ENCODE data around the gene MRO.
"Not testable (repeated sequence)": the region's sequence is repeated elsewhere in the genome, so short reads cannot be mapped to it uniquely, and the experiment has no call there.

Gene MRO

DNA sequence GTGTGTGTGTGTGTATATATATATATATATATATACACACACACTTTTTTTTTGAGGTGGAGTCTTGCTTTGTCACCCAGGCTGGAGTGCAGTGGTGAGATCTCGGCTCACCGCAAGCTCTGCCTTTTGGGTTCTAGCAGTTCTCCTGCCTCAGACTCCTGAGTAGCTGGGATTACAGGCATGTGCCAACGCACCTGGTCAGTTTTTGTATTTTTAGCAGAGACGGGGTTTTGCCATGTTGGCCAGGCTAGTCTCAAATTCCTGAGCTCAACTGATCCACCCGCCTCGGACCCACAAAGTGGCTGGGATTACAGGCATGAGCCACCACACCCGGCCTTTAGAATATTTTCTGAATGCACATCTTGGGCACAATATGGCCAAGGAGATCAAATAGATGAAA, 13.7 kb upstream of the MRO start:
- DNase-seq (ENCODE audit: low spot score): not testable (repeated sequence)

DNA sequence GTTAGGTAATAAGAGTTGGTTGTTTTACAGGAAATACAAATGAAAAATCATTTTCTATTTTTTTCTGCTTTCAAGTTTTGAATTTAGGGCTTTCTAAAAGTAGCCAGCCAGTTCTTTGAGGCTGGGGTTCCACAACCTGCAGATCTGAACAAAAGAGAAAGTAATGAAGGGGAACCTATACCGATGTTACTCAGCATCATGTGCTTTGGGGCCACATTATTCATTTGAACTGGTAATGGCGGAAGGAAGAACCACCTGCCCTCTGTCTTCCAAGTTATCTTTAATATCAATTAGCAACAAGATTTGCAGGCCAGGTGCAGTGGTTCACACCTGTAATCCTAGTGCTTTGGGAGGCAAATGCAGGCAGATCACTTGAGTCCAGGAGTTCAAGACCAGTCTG, 12.9 kb upstream of the MRO start:
- DNase-seq (ENCODE audit: low spot score): no peak

DNA sequence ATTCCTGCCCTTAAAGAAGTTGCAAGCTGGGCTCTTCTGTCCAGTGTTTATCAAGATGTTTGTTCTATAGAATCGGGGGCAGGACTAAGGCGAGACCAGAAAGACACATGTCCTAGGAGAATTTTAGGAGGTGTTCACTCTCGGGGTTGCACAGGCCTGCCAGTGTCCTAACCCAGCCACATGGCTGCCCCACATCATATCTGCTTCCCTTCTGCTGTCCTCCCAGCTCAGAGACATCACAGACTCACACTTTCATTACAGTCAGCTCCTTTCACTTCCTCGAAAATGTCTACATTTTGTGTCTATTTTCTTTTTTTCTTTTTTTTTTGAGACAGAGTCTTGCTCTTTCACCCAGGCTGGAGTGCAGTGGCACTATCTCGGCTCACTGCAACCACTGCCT, 10.7 kb upstream of the MRO start:
- DNase-seq (ENCODE audit: low spot score): no peak

DNA sequence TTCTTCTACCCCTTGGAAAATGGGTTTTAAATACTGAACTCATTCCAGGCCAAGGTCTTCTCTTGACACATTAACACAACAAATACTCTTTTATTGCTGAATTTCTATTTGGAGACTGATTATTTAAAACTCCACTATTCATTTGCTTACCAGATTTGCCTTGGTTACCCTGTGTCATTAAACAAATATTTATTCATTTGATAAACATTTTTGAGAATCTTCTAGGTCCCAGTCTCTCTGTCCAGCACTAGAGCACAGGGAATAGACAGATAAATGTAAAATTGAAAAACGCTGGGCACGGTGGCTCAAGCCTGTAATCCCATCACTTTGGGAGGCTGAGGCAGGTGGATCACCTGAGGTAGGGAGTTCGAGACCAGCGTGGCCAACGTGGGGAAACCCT, 9.8 kb upstream of the MRO start:
- DNase-seq (ENCODE audit: low spot score): no peak

DNA sequence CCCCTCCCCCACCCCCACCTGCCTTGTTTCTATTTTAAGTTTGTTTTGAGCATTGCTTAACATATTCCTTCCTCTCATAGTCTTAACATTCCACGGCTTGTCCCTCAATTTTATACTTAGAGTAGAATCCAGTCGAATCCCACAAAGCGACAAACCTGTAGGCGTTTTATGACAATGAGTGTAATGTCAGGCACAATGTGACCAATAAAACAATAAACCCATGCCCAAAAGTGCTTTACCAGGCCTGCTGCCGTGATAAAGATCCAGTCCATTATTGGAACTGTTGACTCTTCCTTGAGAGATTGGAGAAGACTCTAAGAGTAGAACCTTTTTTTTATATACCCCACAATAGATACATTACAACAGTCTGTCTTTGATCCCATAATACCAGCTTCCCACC, 6.2 kb upstream of the MRO start:
- no peak for DNase-seq (ENCODE audit: low spot score)

DNA sequence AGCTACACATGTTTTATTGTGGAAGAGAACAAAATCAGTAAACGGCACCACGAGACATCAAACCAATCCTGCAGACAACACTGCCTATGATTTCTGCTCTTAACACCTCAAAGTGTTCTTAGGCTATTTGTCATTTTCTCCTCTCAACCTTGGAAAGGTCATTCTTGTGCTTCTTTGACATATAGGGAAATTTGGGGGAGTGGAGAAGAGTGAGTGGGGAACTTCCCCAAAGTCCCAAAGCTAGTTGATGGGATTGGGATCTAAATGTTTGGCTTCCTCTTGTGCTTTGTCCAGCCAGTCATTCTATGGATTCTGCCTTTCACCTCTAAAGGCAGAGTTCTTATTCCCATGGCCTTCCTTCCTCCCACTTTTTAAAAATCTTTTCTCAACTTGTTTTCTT, 5.8 kb upstream of the MRO start:
- no peak for DNase-seq (ENCODE audit: low spot score)

DNA sequence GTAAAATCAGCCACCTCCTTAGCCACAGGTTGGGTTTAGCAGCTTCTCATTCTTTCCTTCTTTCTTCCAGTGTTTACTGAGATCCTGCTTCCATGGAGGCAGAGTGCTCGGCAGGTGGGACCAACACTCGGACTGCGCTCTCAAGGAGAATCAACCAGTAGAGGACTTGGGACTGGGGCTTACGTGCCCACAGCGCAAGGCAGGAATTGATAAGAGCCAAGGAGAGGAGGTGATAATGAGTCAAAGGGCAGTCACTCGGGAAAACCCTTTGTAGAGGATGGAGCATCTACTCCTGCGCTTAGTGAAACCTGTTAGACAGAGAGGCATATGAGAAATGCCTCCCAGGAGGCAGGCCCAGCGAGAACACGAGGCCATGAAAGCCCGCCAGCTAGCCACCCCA, 2.9 kb upstream of the MRO start:
- DNase-seq (ENCODE audit: low spot score): no peak

DNA sequence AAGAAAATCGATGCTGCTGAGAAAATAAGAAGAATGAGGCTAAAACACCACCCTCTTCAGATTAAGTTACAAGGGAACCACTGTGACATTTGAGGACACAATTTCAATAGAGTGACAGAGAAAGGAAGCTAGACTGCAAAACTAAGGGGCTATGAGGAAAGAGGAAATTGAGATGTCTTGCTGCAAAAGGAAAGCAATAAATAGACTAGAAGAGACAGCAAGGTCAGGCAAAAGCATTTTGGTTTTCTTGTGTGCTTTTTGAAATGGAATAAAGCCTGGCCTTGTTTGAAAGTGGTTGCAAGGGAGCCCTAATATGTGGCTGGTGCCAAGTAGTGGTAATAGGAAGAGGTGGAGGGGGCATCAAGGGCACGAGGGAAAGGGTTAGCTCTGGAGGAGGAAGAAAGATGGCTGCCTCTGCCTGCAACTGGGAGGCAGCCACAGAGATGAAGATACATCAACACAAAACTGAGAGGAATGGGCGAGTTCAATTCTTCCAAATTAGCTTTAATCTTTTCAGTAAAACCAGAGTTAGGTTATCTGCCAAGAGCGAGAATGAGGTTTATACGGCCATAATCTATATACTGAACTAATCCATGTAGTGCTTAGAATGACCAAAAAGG, 1.2 kb upstream of the MRO start:
- no peak for DNase-seq (ENCODE audit: low spot score)

DNA sequence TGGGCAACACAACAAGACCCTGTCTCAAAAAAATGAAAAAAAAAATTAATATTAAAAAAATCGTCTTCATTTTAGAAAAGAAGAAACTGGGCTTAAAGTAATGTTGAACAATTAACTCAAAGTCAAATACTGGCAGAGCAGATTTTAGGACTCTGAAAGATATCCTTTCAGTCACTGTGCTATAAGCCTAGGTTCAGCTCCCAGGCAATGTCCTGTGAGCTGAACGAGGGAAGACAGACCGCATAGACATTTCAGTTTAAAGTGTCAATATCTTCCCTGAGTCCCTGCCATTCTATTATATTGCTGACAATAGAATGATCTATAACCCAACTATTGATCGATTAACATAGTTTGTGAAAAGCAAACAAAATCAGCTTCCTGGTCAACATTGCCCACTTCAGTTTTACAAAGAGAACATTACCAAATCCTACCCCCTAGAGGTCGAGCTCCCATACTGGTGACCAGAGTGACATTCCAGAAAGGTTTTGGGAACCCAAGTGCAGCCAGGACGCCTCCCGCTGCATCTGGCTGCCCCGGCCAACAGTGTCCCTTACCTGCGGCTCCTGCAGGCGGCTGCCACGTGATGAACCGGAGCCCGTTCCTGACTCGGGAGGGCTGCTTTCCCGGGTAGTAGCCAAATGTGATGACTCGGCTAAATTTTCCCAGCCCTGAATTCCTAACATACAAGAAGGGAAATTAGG, 639 bp downstream of the MRO start:
- DNase-seq (ENCODE audit: low spot score): peak; percentile 57

DNA sequence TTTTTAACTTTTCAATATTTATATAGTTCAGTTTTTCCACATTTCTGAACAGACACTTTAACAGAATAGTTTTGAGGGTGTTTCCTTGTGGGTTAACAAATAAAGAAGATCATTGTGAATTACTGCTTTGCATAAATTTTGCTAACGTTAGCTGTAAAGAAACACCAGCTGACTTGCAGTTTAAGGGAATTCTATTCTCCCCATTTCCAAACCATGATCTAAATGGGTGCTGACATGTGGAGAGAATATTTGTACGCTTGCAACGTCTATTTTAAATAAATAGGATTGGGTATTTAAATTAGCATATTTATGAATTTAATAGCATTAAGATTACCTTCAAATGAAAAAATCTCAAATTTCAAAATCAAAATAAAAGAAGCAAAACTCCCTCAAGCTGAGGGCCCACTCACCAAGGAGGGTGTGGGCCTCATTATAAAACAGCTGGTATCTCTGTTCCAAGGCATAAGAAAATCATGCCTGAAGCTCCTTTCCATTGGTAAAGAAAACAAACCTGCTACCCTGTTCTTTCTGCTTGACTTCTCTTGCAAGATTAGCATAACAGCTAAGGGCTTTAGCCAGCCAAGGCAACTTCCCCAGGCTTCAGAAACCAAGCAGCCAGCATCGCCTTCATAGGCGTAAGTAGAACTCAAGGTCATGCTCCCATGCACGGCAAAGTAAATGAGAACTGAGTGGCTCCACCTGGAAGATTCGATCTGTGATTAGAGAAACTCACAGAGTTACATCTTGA, 3.2 kb downstream of the MRO start:
- DNase-seq (ENCODE audit: low spot score): peak; percentile 73

DNA sequence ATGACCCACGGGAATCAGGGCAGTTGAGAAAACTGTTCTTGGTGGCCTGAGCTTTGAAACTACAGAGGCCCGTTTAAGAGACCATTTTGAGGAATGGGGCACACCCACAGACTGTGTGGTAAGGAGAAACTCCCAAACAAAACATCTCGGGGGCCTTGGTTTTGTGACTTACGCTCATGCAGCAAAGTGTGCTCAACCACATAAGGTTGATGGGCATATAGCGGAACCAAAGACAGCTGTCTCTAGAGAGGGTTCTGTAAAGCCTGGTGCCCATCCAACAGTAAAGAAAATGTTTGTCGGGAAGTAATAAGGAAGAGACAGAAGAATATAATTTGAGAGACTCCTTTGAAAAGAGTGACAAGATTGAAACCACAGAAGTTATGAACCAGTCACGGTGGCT, 5.4 kb downstream of the MRO start:
- no peak for DNase-seq (ENCODE audit: low spot score)

DNA sequence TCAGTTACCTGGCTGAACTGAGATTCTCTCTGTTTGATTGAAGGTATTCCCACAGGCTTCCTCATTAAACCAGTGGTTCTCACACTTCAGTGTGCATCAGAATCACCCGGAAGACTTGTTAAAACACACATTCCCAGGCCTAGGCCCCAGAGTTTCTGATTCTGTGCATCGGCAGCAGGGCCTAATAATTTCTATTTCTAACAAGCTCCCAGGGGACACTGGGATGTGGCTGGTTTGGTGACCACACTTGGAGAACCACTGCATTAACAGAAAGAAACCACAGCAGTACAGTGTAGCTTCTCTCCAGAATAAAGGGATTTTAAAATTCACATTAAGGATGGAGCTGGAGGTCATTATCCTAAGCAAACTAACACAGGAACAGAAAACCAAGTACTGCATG, 6.5 kb downstream of the MRO start:
- DNase-seq (ENCODE audit: low spot score): no peak

DNA sequence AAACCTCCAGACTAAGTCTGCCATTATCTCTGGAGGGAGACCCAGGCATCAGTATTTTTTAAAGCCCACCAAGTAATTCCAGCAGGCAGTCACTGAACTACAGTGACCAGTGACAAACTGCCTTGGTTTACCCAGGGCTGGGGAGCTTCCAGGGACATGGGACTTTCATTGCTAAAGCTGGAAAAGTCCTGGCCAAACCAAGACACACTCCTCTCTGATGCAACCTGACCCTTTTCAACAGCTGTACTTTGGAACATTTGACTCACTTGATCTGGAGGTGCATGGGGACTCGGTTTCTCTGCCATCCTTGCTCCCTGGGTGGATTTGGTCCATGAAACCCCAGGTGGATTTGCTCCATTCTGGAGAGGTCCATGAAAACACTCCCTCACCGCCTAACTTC, 7.0 kb downstream of the MRO start:
- no peak for DNase-seq (ENCODE audit: low spot score)

DNA sequence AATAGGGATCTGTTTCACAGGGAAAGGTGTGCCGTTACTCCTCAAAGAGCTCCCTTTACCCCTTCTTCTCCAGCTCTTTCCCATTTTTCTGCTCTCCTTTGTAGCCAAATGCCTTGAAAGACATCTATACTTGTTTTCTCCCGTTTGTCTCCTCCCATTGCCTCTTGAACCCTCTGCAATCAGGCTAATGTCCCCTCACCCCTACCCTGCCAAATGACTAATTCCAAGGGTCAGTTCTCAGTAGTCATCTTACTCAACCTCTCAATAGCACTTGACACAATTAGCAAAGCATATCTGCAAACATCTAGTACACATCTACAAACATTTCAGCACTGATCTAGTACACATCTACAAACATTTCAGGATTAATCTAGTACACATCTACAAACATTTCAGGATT, 12.6 kb downstream of the MRO start:
- no peak for DNase-seq (ENCODE audit: low spot score)

DNA sequence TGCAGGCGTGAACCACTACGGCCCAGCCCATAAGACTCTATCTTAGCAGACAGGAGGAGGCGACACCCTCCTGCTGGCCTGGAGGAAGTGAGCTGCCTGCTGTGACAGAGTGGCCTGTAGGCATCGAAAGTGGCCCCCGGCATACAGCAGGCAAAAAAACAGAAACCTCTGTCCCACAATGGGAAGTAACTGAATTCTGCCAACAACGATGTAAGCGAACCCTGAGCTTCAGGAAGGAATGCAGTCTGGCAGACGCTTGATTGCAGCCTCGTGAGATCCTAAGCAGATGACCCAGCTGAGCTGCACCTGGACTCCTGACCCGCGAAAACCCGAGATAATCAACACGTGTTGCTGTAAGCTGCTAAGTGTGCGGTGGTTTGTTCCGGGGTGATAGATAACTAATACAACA, 13.6 kb downstream of the MRO start:
- DNase-seq (ENCODE audit: low spot score): no peak

DNA sequence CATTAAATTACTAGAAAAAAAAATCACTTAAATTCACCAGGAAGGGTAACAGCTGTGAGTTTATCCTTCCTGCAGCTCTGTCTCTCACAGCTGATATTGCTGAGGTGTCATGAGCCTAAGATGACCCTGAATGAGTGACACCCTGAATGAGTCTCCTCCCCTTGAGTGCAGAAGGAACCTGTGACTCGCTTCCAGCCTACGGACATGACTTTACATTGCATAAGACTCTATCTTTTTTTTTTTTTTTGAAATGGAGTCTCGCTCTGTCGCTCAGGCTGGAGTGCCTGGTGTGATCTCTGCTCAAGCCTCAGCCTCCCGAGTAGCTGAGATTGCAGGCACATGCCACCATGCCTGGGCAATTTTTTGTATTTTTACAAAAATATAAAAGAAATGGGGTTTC, 14.1 kb downstream of the MRO start:
- DNase-seq (ENCODE audit: low spot score): peak; percentile 81

DNA sequence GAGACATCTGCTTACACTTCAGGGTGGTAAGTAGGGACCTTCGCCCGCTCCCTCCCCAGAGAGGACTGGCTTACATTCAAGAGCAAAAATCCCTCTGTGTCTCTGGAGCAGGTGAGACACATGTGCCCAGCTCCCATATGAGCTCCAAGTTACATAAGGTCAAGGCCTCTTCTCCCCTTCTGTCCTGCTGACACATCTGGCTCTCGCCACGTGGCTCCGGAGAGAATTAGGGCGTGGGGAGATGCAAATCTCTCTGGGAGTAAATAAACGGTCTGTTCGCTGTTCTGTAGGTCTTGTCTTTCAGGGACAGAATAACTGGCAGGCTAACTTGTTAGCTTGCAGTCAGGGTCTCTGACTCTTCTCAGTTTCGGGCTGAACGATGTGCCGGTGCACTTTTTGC, 16.2 kb downstream of the MRO start:
- DNase-seq (ENCODE audit: low spot score): no peak

DNA sequence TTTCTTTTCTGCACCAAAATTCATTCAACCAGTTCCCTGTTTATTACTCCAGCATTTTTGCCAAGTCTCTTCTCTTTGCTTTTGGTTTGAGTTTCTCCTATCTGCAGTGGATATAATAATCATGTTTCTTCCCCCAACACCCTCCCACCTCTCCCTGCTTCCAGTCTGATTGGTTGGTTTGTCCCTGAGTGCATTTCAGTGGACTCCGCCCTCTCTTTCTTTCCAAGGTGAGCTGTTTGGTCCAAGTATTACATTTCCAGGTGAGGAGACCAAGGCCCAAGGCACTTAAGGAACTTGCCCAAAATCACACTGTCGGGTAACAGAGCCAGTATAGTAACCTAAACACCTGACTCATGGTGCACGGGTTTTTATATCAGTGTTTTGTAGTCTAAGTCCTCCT, 17.7 kb downstream of the MRO start:
- DNase-seq (ENCODE audit: low spot score): no peak

DNA sequence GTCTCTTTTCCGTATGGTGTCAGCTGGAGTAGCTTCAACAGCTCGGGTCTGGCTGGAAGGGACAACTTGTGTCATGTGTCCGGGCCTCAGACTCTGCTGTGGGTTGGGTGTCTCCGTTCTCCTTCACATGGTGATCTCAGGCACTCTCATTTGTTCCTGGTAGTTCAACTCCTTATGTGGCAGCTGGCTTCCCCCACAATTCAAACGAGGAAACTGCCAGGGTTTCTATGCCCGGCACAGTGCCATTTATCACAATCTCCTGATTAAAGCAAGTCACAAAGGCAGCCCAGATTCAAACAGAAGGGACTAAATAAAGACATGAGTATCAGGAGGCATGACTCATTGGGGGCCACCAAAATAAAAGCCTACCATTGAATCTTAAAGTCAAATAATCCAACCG, 22.7 kb downstream of the MRO start:
- DNase-seq (ENCODE audit: low spot score): peak; percentile 11

DNA sequence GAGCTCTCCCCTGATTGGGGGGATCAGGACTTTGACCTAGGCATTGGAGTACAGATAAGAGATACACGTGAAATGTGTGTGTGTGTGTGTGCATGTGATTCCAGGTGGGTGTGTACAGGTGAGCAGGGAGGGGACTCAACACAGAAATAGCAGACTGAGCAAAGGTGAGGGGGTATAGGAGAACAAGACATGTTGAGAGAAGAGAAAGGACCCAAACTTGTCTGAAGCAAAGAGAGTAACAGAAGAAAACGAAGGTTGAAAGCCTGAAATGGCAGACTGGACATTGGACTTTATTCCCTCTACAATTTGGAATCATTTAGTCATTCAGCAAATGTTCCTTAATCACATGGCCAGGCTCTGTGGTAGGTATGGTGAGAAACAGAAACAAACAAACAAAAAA, 23.3 kb downstream of the MRO start:
- no peak for DNase-seq (ENCODE audit: low spot score)

DNA sequence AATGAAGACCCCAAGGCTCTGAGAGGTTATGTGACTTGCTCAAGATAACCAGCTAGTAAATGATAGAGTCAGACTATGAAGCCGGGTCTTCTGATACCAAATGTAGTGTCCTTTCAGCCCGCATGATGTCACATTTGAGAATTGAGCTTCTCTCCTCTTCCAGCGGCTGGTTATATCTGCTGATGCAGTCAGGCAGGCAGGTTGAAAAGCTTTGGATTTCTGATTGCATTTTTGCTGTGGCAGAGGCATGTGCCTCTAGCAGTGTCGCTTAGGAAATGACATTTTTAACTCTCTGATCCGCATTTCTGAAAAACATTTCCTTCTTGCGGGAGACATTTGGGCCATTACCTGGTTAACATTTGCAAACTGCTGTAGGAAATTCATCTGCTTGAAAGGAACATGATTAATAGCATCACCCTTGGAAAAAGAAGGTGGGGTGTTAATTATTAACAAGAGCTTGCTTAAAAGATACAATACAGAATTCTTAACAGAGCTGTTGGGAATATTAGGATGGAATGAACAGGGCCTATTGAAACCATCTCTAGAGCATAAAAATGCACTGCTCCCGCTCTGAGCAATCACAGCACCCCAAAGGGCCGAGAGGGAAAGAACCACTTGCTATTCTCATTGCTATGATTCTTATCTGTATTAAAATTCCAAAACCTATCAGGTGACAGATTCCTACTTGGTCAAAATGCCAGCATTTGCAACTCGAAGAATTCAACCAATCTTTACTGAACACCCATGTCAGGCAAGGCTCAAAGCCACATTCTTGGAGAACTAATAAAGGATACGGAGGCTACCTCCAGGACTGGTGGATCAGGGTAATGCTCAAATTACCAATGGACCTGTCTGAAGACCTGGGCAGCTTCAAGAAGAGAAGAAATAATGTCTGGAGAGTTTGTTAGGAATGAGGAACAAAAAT, 25.9 kb downstream of the MRO start:
- peak; percentile 70 for DNase-seq (ENCODE audit: low spot score)

DNA sequence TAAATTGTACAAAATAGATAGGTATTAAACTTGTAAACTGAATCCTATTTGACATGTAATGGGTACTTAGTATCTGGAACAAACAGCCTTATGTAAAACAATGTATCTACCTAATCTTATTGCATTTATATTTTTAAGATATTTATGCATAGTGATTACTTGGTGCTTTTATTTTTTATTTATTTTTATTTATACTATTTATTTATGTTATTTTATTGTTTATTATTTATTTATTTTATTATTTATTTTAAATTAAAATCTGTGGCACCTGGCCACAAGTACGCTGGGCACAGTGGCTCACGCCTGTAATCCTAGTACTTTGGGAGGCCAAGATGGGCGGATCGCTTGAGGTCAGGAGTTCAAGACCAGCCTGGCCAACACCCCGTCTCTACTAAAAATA, 26.9 kb downstream of the MRO start:
- no peak for DNase-seq (ENCODE audit: low spot score)
